GM19351 (cell line): ENCODE data around the gene CREB3L2.
"Not testable (repeated sequence)": the region's sequence is repeated elsewhere in the genome, so short reads cannot be mapped to it uniquely, and the experiment has no call there.

ENCODE experiments used
- ATAC-seq: cut with Tn5 transposase; IDR thresholded peaks from one replicate; pipeline ENCODE4 v1.9.1; 2021; ENCODE audit warnings: mild to moderate bottlenecking, moderate library complexity; ENCODE audit not compliant: unreplicated experiment

CREB3L2 gene

GRCh38 chr7:137974766-137975165 is 27.1 kb downstream of the CREB3L2 start:
- no peak for ATAC-seq

DNA sequence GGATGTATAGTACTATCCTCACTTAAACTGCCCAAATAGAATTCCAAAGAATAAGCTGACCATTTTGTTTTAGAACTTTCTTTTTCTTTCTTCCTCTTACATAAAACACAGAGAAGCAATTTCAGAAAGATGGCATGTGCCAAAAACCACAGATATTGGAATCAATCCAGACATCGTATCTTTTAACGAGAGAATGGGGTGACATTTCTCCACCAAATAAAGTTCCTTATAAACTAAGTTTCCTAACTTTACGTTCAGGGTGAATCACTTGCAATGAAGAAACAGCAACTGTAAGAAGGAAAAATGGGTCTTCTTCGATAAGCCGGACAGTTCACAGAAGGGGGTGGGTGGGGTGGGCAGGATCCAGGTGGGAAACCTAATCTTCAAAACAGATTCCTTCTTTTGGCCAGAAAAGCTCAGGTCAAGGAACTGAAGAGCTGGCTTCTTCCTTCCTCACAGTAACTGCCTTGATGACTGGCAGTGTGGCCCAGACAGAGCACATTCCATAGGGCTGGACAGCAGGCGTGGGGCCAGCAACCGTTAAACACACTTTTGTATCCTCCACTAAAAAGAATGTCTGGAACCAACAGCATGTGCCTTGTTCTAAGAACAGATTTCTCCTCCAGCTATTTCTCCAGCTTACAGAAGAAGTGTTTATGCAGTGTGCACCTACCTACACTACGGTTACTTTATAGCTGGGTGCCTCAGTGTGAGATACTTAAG is 31.5 kb downstream of the CREB3L2 start:
- ATAC-seq = no peak

DNA sequence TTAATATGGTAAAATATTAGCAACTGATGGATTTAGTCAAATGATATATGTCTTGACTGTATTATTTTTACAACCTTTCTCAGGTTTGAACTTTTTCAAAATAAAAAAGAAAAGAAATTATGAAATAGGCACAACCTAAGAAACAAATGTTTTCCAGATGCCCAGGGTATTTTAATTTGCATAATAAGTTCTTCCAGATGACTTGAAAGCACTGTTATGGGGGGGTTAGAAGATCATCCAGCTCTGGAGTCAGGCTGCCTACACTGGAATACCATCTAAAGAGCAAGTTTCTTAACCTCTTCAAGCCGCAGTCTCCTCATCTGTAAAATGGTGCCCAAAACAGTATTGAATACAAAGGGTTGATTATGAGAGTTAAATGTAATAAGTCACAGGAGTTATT is 32.1 kb downstream of the CREB3L2 start:
- no peak for ATAC-seq

GRCh38 chr7:137968890-137969289 is 33.0 kb downstream of the CREB3L2 start:
- no peak for ATAC-seq

DNA sequence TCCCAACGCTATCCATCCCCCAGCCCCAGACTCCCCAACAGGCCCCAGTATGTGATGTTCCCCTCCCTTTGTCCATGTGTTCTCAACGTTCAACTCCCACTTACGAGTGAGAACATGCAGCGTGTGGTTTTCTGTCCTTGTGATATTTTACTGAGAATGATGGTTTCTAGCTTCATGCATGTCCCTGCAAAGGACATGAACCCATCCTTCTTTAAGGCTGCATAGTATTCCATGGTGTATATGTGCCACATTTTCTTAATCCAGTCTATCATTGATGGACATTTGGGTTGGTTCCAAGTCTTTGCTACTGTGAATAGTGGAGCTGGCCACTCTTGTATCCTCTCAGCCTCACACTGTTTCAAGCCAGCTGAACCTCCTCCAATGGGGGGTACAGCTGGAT is 33.5 kb downstream of the CREB3L2 start:
- not testable (repeated sequence) for ATAC-seq

DNA sequence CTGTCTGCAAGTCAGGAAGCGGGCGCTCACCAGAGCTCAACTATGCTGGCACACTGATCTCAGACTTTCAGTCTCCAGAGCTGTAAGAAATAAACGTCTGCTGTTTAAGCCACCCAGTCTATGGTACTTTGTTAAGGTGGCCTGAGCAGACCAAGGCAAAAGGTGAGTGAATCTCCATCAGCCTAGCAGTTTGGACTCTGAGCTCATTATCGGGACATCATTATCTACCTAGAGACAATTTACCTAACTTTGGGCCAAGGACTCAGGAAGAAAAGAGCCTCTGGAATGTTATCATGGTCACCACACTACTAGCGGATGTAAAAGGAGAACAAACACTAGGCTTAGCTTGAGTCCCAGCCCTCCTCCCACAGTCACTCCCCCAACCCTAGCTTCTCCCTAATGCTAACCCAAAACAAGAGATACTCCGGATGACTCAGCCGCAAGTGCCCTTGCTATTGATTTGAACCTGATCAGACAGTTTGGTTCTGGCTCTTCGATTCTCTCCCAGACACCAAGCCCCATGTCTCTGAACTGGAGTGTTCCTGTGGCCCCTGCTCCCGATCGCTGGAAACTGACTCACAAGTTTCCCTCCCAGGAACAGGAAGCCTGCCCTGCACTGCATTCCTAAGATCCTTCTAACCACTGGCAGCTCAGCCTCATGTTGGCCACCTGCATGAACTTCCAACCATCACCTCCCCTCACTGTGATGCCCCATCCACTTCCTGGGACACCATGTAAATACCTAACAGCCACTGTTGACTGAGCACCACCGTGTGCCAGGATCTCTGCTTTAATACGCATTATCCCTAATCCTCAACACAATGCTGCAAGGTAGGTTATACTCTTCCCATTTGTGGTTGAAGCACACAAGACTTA is 34.5 kb downstream of the CREB3L2 start:
- no peak for ATAC-seq

- no peak for ATAC-seq
Measured at GRCh38 chr7:137966641-137967142, 35.2 kb downstream of the CREB3L2 start.

DNA sequence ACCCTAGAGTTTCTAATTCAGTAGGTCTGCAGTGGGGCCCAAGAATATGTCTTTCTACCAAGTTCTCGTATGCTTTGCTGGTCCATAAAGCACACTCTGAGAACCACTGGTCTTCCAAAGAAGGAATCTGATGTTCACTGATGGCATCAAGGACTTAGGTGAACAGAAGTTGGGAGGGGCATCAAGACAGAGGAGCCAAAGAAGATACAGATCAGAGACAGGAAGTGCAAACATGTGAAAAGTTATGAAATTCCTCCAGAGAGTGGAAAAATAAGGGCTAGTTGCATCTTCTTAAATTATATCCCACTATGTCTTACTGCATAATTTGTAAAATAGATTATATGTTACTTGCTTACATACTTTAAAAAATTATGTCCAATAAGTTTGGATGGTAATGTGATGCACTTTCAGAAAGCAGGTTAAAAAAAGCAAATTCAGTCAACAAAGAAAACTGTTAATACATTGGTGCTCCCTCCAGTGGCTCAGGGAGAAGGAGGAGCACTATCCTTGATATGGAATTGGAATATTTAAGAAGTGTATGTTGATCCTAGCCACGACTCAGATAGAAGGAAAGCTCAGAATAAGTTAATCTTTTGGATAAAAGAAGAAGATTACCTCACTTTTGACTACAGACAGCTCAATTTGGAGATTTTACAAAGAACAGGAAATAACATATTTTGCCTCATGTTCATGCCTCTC is 35.8 kb downstream of the CREB3L2 start:
- no peak for ATAC-seq

GRCh38 chr7:137964824-137965545 is 36.9 kb downstream of the CREB3L2 start:
- no peak for ATAC-seq

GRCh38 chr7:137962875-137963507 is 38.9 kb downstream of the CREB3L2 start:
- ATAC-seq = no peak

DNA sequence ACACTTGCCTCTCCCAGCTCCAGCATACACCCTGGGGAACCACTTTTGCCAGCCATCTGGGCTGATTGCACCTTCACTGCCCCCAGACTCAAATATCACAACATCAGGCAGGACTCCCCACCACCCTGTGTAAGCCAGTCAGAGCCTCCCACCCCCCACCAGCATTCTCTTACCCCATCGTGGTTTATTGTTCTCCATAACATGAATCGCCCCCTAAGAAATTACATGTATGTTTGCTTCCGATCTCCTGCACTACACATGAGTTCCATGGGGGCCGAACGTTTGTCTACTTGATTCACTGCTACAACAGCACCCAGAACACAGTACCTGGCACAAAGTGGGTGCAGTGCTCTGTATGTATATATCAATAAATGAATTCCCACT is 39.4 kb downstream of the CREB3L2 start:
- ATAC-seq = no peak

DNA sequence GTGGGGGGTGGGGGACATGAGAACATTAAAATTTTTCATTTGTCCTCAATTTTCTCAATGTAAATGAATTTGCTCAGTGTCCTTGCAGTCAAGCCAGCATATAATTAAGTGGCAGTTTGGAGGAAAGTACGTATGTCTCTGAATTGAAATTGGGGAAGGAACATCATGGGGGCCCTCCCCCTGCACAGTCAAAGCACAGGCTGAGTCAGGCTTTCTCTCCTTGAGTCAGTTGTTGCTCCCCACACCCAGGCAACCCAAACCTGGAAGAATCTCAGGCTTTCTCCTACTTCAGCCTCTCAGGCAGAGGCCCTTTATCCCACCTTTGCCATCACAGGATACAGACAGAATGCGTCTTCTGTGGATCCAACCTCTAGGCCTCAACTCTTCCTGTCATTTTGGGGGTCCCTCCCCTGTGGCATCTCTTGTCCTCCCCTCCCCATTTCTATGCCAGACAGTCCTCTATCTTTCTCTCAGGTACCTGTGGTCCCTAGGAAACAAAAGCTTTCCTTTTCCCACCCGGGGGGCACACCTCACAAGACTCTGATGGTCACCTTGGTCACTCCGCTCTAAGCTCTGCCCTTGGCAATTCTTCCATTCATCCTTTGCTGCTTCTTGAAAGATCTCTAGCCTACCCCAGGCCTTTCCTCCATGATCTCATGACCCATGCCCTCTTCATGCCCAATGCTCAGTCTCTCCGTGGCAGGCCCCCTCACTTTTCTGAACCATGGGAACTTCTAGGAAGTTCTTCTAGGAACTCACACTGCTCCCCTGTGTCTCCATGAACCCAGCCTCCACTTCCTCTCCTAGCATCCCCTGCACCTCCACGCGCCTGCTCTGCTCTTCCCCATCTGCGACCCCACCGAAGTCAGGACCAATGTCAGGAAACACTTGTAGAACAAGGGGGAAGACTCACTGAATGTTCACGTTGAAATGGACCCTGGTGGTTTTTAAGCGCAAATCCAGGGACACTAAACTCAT is 40.4 kb downstream of the CREB3L2 start:
- peak; percentile 67 for ATAC-seq

- ATAC-seq = no peak
Measured at GRCh38 chr7:137960020-137960419, 41.9 kb downstream of the CREB3L2 start.

GRCh38 chr7:137958470-137959431 is 43.1 kb downstream of the CREB3L2 start:
- ATAC-seq = peak; percentile 62

DNA sequence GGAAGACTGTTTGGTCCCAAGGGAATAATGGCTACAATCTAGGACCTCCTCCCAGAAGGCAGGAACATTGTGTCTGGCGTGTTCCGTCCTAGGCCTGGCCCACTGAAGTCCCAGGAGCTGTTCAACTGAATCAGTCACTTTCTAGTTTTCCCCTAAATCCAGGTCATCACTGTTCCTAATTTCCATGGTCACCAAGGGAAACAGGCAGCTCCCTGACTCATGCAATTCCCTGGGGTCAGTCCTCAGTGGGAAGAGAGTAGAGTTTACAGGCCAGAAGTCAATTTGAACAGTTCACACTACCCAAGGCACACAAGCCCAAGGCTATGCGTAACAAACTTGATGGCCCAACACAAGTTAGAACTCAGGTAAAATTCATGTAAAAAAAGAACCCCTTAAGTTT is 44.0 kb downstream of the CREB3L2 start:
- no peak for ATAC-seq

DNA sequence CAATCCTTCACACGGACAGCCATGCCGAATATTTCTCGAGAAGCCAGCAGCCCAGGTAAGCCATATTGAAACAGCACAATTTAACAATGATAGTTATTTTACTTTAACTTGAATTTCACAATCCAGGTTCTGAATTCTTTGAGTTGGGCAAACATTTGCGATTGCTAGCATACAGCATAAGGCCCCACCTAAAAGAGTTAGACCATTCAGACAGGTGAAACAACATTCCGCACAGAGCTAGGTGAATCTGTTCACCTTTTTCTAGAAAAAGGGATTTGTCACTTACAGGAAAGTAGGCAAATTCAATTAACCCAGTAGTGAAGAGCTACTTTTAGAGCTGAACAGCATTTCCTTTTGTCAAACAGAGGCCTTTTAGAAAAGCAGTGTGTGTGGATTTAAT is 45.3 kb downstream of the CREB3L2 start:
- ATAC-seq = no peak

DNA sequence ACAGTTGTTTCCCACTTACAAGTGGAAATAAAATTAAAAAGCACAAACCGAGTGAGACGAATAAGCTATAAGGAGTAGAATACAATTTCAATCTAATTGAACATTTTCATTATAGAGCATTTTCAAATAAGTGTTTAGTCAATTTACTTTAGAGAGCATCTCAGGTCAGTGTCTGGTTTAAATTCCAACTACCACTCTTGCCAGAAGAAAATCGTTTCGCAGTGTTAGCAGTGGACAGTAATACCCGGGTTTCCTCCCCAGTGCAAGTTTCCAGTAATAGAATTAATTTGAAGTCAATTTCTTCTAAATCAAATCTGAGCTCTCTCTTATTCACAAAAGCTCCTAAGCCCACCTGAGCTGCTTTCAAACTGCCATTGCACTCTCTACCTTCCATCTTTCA is 45.7 kb downstream of the CREB3L2 start:
- ATAC-seq = no peak

DNA sequence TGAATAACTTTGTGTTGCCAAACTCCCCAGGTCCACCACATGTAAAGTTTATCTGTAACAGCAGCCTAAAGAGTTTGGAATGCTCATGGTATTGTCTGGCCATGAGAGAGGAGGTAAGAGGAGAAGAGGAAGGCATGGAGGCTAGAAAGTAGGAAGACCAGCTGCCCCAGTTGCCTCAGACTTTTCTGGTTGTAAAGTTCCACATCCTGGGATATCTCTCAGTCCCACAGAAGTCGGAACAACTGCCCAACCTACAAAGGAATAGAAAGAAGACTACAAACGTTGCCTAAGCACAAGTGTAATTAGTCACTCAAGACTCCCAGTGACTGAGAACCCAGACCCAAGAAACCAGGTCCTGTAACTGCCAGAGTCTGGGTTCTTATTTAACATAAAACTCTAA is 47.3 kb downstream of the CREB3L2 start:
- no peak for ATAC-seq
